Erythroblast (primary cell): Measurements from ENCODE around the gene C12orf57.

Source experiments
- DNase-seq, 2 experiments: peaks; one replicate each; lab custom pipeline; 2025; lab: John Stamatoyannopoulos, UW
- GATA1 ChIP-seq: IDR thresholded peaks from 2 replicates; pipeline ENCODE4 v1.6.1; 2011; ENCODE audit warnings: low read depth, mild to moderate bottlenecking, control low read depth, low read length, moderate library complexity
- POLR2A ChIP-seq: IDR thresholded peaks from 2 replicates; pipeline ENCODE4 v1.6.1; 2011; ENCODE audit warnings: mild to moderate bottlenecking, low read length

The C12orf57 gene

DNA sequence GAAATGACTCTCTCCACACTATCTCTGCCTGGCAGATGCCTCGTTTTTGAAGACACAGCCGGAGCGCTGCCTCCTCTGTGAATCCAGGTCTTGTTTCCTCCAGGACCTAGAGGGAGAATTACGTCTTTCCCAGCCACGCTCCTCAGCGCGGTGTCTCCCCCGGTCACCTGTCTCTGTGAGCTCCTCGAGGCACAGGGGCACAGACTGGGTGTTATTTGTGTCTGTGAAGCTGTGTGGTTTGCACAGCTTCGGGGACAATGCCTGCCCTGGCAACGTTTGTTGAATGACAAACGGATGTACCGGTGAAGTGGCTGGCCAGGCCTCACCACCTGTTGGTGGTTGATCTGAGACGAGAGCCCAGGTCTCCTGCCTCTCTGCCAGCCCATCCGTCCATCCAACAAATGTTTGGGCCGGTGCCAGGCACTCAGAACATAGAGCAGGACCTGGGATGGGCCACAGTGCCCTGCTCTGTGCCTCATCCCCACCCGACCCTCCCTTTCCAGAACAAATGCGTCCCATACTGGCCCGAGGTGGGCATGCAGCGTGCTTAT is 13.4 kb downstream of the C12orf57 start:
- TF ChIP-seq GATA1 = no peak
- no peak for TF ChIP-seq POLR2A
- no peak for DNase-seq

DNA sequence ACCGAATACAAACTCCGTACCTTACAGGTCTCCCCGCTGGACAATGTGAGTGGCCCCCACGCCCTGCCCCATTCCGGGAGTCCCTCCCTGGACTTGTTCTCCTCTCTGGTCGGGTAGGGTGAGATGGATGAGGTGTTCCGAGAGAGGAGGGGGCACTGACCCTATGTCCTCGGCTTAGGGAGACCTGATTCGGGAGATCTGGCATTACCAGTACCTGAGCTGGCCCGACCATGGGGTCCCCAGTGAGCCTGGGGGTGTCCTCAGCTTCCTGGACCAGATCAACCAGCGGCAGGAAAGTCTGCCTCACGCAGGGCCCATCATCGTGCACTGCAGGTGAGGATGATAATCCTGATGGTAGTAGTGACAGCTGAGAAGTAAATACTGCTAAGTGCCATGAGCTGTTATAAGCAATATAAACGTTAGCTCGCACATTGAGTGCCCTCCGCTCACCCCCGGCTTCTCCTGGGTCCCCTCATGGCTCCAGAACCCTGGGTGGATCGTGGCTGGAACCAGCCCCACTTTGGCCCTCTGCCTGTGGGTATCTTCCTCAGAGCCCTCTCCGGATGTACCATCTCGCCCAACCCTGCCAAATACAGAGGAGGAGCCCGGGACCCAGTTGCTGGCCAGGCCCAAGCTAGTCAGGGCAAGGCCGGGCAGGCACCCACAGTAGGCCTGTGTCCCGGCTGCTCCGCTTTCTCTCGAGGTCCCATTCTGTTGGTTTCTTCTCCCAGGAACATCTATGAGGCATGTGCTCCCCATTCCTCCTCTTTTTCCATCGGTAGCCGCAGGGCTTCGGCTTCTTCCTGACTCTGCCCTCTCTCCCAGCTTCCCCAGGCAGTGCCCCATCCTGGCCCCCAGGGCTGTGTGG is 14.2 kb downstream of the C12orf57 start:
- TF ChIP-seq GATA1 = no peak
- no peak for TF ChIP-seq POLR2A
- DNase-seq = no peak

DNA sequence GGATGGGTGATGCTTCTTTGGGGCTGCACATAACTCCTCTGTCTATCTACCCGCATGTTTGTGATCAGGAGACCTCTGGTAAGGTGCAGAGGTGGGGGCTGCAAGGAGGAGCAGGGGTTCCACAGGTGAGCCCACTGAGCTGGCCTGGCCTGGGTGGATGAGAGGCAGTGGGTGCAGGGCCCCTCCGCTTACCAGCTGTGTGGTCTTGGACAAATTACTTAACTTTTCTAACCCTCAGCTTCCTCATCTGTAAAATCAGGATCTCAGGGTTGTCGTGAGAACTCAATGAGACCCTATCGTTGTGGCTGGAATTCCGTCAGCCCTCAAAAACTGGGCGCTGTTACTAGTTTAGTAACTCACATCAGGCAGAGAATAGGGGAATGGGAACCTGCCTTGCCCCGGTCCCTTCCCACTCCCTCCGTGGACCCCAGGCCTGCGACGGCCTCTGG is 14.8 kb downstream of the C12orf57 start:
- no peak for TF ChIP-seq GATA1
- no peak for DNase-seq

DNA sequence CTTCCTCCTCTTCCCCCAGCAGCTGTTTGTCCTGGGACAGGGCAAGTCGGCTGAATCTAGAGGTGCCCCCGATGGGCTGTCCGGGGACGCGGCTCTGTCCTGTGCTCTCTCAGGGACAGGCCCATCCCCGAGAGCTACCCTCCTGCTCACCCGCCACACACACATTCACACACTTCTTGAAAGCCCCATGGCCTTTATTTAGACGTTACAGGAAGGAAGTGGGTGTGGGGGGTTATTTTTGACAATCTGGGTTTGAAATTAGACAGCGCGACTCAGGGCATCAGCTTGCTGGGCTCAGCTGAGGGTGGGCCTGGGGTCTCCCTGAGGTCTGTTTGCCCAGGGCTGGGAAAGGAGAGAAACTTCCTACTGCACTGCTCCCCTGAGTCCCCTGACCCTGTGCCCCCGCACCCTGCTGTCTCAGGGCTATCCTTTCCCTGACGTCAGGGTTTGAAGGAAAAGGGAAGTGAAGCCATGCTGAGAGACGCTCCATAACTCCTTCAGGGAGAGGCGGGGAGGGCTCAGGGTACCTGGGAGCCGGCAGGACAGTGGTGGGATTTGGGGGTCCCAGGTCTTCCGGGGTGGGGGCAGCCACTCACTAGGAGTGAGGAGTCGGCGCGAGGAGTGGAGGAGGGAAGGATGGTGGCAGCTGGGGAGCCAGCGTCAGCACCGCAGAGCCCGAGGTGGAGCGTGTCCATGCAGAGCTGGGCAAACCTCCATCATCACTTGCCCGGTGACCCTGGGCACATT is 15.4 kb downstream of the C12orf57 start:
- no peak for DNase-seq
- TF ChIP-seq POLR2A (no peak), GATA1 (no peak)

DNA sequence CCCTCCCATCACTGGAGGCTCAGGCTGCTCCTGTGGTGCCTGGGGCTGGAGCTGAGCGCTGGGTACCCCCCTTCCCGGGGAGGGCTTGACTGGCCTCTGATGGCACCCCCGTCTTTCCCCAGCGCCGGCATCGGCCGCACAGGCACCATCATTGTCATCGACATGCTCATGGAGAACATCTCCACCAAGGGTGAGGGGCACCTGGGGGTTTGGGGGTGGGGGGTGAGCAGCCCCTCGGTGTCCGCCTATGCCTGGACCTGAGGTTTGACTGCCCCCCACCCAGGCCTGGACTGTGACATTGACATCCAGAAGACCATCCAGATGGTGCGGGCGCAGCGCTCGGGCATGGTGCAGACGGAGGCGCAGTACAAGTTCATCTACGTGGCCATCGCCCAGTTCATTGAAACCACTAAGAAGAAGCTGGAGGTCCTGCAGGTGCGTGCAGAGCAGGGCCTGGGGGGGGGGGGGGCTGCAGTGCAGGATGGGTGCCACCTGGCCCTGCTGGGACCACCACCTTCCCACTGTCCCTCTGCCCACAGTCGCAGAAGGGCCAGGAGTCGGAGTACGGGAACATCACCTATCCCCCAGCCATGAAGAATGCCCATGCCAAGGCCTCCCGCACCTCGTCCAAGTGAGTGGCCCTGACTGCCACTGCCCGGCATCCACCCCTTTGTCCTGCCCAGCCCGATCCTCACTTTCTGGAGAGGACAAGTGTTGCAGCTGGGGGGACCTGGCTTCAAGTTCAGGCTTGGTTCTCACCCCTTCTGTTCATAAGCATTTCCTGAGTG is 16.2 kb downstream of the C12orf57 start:
- TF ChIP-seq POLR2A (no peak), GATA1 (no peak)
- no peak for DNase-seq

DNA sequence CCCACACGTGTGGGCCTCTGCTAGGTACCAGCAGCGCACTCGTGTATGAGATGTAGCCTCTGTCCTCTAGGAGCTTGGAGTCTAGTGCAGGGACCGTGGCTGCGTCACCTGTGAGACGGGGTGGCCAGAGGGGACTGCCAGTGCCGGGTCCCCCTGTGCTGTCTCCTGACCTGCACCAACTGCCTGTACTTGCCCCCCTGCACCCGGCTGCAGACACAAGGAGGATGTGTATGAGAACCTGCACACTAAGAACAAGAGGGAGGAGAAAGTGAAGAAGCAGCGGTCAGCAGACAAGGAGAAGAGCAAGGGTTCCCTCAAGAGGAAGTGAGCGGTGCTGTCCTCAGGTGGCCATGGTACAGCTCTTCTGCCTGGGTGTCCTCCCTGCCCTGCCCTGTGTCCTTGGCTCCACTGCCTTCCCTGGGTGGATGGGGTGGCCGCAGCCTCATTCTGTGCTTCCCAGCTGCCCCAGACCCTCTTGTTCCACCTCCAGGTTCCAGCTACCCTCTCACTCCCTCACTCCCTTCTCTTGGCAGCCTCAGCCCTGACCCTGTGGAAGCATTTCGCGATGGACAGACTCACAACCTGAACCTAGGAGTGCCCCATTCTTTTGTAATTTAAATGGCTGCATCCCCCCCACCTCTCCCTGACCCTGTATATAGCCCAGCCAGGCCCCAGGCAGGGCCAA is 16.9 kb downstream of the C12orf57 start:
- TF ChIP-seq POLR2A = no peak
- TF ChIP-seq GATA1 = no peak
- peak; percentile 54 to 59 for DNase-seq

DNA sequence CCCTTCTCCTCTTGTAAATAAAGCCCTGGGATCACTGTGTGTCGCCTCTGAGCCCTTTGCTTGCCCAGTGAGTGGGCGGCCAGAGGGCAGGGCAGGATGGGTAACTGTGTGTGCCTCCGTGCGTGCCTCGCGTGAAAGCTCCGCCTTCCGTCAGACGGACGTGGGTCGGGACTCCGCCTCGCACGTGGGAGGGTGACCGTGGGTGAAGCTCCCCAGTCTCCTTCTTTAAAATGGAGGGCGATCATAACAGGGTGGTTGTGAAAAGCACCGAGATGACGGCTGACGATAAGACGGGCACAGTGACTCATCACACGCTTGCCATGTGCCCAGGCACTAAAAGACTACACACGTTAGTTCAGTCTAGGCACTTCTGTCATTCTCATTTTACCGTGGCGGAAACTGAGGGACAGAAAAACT is 17.5 kb downstream of the C12orf57 start:
- TF ChIP-seq POLR2A = no peak
- peak; percentile 47 for TF ChIP-seq GATA1
- peak; percentile 86 to 90 for DNase-seq

DNA sequence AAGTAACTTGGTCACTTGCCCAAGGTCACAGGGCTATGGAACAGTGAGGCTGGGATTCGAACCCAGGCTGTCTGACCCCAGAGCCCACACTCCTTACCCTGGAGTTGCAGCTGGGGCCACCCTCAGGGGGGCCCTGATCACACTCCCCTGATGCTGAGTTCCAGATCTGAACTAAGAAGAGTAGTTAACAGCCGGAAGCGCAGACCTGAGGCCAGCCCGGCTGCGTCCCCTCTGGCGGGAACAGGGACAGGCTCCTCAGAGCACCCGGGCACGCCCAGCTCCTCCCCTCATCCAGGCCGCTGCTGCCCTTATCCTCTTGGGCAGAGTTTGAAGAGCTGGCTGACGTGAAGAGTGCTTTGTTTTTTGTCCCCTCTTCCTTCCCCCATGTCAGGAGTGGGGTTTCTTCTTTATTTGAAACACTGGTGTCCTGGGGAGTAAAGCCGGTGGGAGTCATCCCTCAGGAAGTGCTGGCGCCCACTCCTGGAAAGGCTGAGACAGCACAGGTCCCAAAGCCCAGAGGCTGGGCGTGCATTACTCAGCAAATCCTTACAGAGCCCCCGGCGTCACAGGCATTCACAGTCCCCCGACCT is 18.0 kb downstream of the C12orf57 start:
- TF ChIP-seq GATA1 (no peak), POLR2A (peak; percentile 86)
- DNase-seq = peak; percentile 91 to 93

DNA sequence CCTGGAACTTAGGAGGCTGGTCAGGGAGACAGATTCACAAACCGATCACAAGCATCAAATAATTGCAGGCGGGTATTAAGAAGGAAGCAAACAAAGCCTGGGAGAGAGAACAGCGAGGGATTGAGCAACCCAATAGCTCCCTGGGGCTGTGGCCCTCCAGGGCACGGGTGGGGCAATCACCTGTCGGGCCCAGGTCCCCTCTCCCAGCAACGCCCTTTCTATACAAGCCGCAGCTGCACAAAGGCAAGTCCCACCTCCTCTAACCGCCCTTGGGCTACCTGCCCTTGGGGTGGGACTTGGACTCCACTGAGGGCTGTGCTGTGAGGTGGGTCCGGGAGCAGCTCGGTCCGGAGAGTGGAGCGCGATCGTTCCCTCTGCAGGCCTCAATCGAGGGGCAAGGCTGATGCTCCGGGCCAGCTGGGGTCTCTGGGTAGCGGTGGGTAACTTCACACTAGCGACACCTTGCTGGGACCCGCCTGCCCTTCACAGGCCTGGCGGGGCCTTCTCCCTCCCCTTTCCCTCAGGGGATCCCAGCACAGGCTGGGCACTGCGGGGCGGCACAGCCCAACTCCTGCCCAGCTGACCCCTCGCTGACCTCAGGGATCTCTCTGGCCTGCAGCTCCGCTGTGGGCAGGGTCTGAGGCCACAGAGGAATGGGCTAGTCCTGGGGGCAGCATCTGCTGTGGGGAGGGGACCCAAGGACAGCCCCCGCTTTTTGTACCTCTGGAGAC is 18.6 kb downstream of the C12orf57 start:
- no peak for DNase-seq
- no peak for TF ChIP-seq GATA1
- no peak for TF ChIP-seq POLR2A

DNA sequence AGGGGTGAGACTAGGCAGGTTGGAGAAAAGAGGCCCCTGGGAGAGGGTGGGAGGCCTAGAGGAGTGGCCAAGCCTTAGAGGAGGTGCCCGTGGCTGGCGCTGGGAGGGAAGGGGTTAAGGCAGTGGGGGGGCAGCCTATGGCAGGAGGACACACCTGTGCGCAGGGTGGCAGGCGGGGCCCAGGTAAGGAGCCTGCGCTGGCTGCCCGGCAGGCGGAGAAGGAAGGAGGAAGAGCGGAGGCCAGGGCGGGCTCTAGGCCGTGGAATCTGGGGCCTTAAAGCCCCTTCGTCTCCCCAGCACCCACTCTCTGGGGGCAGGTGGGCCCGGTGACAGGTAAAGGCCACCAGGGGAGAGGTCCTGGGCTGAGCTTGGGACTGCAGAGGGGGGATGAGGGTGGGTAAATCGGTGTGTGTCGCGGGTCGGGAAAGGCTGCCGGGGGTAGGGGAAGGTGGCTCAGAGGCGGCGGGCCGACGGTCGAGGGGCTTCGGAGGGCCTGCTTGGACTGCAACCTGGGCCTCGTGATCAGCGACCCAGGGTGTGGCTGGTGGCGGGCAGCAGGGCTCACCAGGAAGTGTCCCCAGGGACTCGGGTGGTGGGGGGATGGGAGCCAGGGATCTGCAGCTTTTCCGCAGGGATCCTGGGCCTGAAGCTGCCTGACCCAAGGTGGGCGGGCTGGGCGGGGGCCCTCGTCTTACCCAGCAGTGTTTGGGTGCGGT is 19.4 kb downstream of the C12orf57 start:
- TF ChIP-seq GATA1 (no peak), POLR2A (no peak)
- no peak for DNase-seq

DNA sequence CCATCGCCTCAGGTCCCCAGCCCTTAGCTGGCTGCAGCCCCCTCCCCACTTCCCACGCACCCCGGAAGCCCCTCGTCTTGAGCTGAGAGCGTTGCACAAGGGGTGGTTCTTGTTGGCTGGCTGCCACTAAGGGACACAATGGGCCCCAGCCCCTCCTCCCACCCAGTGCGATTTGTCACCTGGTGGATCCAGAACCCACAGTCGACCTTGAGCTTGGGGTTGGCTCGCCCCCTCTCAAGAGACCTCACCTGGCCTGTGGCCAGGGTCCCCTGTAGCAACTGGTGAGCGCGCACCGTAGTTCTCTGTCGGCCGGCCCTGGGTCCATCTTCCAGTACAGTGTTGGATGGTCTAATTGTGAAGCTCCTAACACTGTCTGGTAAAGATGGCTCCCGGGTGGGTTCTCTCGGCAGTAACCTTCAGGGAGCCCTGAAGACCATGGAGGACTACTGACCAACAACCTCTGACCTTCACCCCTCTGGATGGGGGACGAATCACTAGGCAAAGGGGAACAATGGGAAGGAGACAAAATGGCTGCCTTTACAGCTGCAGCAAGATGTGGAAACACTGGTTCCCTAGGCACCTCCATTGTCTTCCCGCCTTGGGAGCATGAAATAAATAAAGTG is 20.1 kb downstream of the C12orf57 start:
- no peak for DNase-seq
- TF ChIP-seq POLR2A = no peak
